Limb (tissue), 2 donors: Measurements from ENCODE around the gene KIRREL1.

Source experiments
- DNase-seq, 2 donors: peaks; one replicate each; pipeline ENCODE4 v3.0.0-alpha.2; 2016; ENCODE audit errors: extremely low spot score in 2 of 2

The KIRREL1 gene

GRCh38 chr1:157971769-157972168, 21.7 kb upstream of the KIRREL1 start:
- DNase-seq, result no peak

GRCh38 chr1:157975228-157975950, 18.1 kb upstream of the KIRREL1 start:
- DNase-seq, result no peak

- DNase-seq, result no peak
Measured at GRCh38 chr1:157976888-157977287, 16.6 kb upstream of the KIRREL1 start.

- peak in 1 of 2 donors; percentile 42 for DNase-seq
Measured at GRCh38 chr1:157978586-157979403, 14.7 kb upstream of the KIRREL1 start.

- DNase-seq, result no peak
Measured at GRCh38 chr1:157982136-157982535, 11.3 kb upstream of the KIRREL1 start.

GRCh38 chr1:157983787-157984186, 9.7 kb upstream of the KIRREL1 start:
- no peak for DNase-seq

DNA sequence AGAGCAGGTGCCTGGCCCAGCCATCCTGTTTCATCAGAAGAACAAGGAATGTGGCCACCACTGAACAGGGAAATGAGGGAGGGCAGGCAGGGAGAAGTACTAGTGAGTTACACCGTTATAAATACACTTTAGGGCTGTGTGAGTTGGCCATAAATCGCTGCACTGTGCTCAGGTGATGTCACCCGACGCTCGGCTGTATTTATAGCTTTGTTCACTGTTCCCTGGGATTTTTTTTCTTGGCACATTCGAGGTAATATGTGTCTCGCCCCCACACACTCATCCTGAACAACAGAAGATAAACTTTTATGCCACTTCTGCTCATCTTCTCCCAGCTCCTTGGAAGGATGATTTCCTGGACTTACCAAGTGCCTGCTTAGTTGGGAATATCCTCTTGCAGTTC, 9.0 kb upstream of the KIRREL1 start:
- DNase-seq, result no peak

- no peak for DNase-seq
Measured at GRCh38 chr1:157985473-157985872, 8.0 kb upstream of the KIRREL1 start.

DNA sequence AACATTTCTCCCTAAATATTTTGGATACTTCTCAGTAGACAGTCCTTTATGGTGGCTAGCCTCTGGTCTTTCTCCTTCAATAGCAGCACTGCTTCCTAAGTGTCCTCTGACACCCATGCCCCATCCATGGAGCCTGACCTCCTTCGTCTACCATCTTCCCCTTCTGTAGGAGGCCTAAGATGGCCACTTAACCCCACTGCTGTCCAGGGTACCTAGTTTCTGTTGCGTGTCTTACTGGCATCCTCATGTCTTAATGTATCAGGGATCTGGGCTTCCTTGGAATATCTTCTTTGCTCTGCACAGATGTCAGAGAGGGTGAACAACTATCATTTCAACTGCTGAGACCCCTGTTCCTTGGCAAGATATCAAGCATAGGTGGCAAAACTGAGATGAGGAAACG, 5.4 kb upstream of the KIRREL1 start:
- no peak for DNase-seq

DNA sequence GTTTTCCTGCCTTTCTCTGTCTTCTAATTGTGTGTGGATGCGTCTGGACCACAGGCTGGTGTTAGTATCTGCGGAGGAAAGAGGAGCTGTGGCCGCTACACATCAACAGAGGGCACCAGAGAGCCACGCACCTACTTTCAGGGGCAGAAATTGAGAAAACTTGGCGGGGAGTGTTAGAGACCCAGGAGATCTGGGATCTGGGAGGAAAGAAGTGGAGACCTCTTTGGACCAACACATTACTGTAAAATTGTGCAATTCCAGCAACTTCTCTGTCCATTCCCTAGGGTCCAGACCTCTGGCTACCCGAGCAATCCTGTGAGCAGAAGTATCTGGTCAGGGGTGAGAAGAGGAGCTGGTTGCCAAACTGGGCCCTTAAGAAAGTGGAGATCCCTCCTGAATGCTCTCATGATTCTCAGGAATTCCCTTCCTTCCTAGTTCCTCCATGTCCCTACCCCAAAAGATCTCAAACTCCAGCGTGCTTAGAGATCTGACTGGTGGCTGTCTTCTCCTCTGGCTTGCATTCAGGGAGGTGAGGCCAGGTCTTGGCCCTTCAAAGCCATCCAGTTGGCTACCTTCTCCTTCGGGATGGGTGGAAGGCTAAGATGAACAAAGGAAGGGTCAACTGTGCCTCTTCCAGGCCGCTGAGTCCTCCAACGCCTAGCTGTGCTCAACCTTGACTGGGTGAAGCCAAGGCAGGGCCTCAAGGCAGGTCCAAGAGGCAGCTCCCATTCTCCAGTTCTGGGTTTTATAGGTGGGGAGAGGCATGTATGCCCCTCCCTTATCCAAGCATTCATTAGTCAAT, 1.2 kb upstream of the KIRREL1 start:
- DNase-seq, result peak; percentile 75 to 87

- no peak for DNase-seq
Measured at GRCh38 chr1:157992833-157993146, 655 bp upstream of the KIRREL1 start.

- peak in 1 of 2 donors; percentile 74 for DNase-seq
Measured at GRCh38 chr1:157993918-157994605, 617 bp downstream of the KIRREL1 start.

DNA sequence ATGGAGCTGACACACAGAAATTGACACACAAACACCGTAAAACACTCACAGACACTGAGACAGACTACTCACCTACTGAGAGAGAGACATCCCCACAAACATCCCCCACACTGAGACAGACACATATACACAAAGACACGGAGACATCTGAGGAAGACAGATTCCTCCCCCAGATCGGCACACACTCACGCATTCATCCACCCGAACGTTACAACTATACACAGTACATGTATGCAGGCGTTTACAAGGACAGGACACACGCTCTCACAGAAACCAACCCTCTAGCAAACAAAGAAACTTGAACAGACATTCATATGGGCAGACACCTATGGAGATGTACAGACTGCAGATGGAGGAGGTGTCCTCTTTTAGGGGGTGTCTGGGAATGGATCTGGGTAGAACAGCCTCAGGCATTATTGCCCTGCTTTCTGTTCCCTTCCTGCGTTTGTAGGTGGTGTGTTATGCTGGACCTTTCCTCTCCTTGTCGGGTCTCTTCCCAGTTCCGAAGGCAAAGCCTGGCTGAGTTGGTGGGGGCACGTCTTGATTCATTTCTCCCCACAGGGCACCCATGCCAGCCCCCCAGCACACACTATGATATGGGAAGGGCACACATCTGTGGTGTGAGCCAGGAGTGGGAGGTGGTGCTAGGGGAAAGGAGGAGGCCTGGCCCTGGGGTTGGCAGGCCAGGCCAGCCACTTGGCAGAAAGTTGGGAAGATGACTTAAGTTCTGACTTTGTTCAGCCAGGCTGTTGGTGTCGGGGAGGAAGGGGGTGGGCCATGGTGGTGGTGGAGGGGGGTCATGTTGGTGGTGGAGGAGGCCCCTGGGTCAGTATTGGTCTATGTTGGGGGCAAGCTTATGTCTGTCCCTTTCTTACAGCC, 1.5 kb downstream of the KIRREL1 start:
- peak in 1 of 2 donors; percentile 50 for DNase-seq

- DNase-seq, result no peak
Measured at GRCh38 chr1:157995583-157996169, 2.2 kb downstream of the KIRREL1 start.

DNA sequence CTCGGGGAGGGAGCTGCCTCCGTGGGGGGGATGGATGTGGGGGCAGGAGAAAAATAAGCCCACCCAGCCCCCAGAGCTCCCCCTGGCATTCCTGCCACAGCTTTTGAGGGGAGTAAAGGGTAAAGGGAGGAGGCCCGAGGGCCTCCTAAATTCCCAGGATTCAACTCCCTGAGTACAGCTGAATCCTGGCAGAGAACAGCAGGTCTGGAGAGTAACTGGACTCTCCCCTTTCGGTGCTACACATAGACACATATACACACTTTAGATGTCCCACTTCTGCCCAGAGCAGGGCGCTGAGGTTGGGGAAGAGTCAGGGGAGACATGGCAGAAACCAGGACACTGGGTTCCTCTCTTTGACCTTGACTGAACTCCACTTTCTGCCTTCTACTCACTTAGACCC, 3.0 kb downstream of the KIRREL1 start:
- no peak for DNase-seq

DNA sequence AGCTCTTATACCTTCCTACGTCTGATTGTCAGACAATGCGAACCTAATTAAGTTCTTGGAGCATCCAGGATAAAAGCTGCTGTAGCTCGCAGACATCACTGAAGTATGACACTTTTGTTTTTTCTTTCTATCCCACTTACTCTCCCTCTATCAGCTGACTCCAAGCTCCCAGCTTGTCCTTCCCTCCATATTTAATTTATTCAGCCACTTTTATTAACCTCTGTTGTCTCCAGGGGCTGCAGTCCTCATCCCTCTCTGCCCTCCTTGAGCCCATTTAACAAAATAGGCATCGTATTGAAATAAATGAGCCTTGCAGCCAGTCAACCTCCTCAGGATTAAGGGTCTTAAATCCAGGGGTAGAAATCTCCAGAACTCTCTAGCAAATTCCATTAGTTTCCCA, 7.1 kb downstream of the KIRREL1 start:
- DNase-seq, result no peak

DNA sequence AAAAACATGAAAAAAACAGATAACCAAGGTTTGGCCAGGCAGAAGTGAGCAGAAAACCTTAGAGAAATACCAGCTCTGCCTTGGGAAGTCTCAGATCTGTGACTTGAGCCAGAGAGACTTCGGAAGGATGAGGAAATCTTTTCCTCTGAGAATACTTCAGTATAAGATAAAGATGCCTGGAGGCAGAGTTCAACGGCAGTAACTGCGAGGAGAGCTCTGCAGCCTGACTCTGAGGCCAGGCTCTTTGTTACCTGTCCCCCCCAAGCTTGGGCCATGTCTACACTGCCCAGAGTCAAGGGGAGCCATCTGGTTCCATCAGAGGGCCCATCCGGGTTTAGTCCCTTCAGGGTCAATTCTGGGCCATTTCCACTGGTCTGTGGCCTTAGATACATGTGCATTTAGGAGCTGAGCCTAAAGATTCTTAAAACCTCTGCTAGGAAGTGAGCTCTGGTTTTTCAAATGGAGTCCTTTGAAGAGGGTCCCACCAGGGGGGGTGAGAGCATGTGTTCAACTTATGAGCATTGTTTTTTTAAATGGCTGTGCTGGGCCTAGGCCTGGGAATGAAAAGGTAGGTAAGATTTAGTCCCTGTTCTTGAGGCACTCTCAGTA, 8.7 kb downstream of the KIRREL1 start:
- no peak for DNase-seq

GRCh38 chr1:158002631-158003405, 9.4 kb downstream of the KIRREL1 start:
- DNase-seq, result peak in 1 of 2 donors; percentile 56

DNA sequence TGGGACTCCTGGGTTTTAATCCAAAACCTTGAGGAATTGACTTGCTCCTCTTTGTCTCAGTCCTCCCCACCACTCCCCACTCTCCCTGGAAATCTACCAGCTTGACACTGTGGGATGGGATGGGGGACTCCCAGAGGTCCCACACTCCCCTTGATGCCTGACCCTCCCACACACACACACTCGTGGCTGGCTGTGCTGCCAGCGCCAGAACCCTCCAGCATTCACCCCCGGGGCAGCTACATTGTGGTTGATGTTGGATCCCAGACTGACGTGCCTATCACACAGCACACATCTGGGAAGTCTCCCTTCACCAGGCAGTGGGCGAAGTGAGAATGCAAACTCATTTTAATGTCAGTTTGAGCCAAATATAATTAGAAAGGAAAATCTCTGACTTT, 10.0 kb downstream of the KIRREL1 start:
- DNase-seq, result no peak
